ENCODE measurements around the gene NIPBL.

- TF ChIP-seq TAF1 (IDR thresholded peaks at IDR 0.05; ENCODE audit: low read depth) (no peak), REST (IDR thresholded peaks at IDR 0.05; ENCODE audit: low read depth) (no peak), CREB1 (IDR thresholded peaks at IDR 0.05; ENCODE audit: low read depth) (no peak), EP300 (IDR thresholded peaks at IDR 0.05; ENCODE audit: borderline replicate concordance) (no peak), TCF12 (IDR thresholded peaks at IDR 0.05; ENCODE audit: low read depth) (no peak), CEBPB (IDR thresholded peaks at IDR 0.05) (no peak), RAD21 (IDR thresholded peaks at IDR 0.05; ENCODE audit: low read depth) (peak; percentile 39; the same call in 1 of the 2 replicates), ZBTB7A (IDR thresholded peaks at IDR 0.05; ENCODE audit: low read depth) (no peak), TEAD4 (IDR thresholded peaks at IDR 0.05) (no peak)
- TF ChIP-seq, protein P1, sequence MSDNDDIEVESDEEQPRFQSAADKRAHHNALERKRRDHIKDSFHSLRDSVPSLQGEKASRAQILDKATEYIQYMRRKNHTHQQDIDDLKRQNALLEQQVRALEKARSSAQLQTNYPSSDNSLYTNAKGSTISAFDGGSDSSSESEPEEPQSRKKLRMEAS (IDR thresholded peaks at IDR 0.05): no peak
Measured at GRCh38 chr5:37005946-37006540, 129.5 kb downstream of the NIPBL start.
